RWPE1 (cell line): ENCODE results near the gene ZDHHC20.

Experiments used
- CTCF ChIA-PET: fragments of 350-600 bp; sonication (Branson Sonifier 250); formaldehyde crosslinking; extraction: SDS; loops from one replicate; lab custom pipeline; 2021; lab: Yijun Ruan, JAX
- POLR2A ChIA-PET: fragments of 400-600 bp; formaldehyde crosslinking; extraction: SDS; loops from one replicate; lab custom pipeline; 2020; ENCODE audit warnings: antibody characterized with exemption; ENCODE audit not compliant: low non-redundant PET; lab: Yijun Ruan, JAX
- DNase-seq: peaks from one replicate; pipeline ENCODE4 v3.0.0; 2012; ENCODE audit warnings: low spot score
- H3K27ac ChIP-seq: fragments of 450-650 bp; 2 replicates; pipeline ENCODE4 v1.5.1; 2017
- CTCF ChIP-seq: fragments of 450-650 bp; conservative IDR thresholded peaks from 2 replicates; pipeline ENCODE4 v1.5.1; 2017; ENCODE audit warnings: low read depth, mild to moderate bottlenecking

The ZDHHC20 gene

GRCh38 chr13:21361123-21361522 is 98.0 kb downstream of the ZDHHC20 start:
- POLR2A ChIA-PET = no interaction called here
- H3K27ac ChIP-seq = no peak overlapping the region
- TF ChIP-seq CTCF = no peak
- CTCF ChIA-PET = no interaction called here
- no peak for DNase-seq

- POLR2A ChIA-PET = no interaction called here
Measured at GRCh38 chr13:21360463-21360862, 98.6 kb downstream of the ZDHHC20 start.

GRCh38 chr13:21359855-21360254 is 99.2 kb downstream of the ZDHHC20 start:
- no peak for TF ChIP-seq CTCF
- no peak for DNase-seq
- H3K27ac ChIP-seq = no peak overlapping the region
- POLR2A ChIA-PET = no interaction called here
- CTCF ChIA-PET = no interaction called here

More at GRCh38 chr13:21360463-21360862, 98.6 kb downstream of the ZDHHC20 start:
- no peak for DNase-seq
- CTCF ChIA-PET = no interaction called here
- no peak overlapping the region for H3K27ac ChIP-seq
- no peak for TF ChIP-seq CTCF

GRCh38 chr13:21355304-21355703 is 103.8 kb downstream of the ZDHHC20 start:
- H3K27ac ChIP-seq = no peak overlapping the region
- TF ChIP-seq CTCF = no peak
- POLR2A ChIA-PET = no interaction called here
- DNase-seq = no peak
- CTCF ChIA-PET = no interaction called here

GRCh38 chr13:21354721-21355120 is 104.4 kb downstream of the ZDHHC20 start:
- DNase-seq = no peak
- no peak overlapping the region for H3K27ac ChIP-seq
- CTCF ChIA-PET = no interaction called here
- TF ChIP-seq CTCF = no peak
- POLR2A ChIA-PET = no interaction called here

- no peak for TF ChIP-seq CTCF
- H3K27ac ChIP-seq = no peak overlapping the region
- CTCF ChIA-PET = no interaction called here
- POLR2A ChIA-PET = no interaction called here
- no peak for DNase-seq
Measured at GRCh38 chr13:21348488-21349120, 110.5 kb downstream of the ZDHHC20 start.
